ENCODE measurements around the gene OPN3. TPM values are rescaled to one million over a fixed set of nuclear protein-coding genes. Genes with fewer than 3 reads are reported as not detected.

OPN3 gene
- total RNA-seq, 1 experiment from 2014 or later, result 22.0 TPM

DNA sequence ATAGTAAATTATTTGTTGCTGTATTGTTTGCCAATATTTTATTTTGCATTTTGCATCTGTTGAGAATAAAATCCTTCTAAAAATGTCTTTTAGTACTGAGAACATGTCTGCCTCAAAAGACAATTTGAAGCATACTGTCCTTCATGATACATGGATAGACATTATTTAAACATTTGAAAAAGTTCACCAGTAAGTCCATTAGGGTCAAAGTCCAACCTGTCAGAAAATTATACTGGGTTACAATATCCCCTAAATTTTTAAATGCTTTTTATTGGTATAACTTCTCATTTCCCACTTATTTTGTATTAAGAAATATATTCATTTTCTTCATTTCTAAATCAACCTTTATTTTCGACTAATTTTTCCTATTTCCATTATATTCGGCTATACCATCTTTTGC, 9.3 kb downstream of the OPN3 start:
- H3K36me3 Mint-ChIP-seq (ENCODE audit: insufficient read depth, unreplicated experiment), result peaks cover 6% of the 10 kb centered on the region
- intact Hi-C loops (cut with micrococcal nuclease; ENCODE audit: unreplicated experiment), result no loop called here
- DNase-seq, result no peak
- no peak overlapping the region for H3K4me3 Mint-ChIP-seq (ENCODE audit: low read depth, unreplicated experiment)
- BruUV-seq (replicated peaks), result no TSS peak
- CTCF ChIA-PET, result no interaction called here
- TF ChIP-seq, protein P1, sequence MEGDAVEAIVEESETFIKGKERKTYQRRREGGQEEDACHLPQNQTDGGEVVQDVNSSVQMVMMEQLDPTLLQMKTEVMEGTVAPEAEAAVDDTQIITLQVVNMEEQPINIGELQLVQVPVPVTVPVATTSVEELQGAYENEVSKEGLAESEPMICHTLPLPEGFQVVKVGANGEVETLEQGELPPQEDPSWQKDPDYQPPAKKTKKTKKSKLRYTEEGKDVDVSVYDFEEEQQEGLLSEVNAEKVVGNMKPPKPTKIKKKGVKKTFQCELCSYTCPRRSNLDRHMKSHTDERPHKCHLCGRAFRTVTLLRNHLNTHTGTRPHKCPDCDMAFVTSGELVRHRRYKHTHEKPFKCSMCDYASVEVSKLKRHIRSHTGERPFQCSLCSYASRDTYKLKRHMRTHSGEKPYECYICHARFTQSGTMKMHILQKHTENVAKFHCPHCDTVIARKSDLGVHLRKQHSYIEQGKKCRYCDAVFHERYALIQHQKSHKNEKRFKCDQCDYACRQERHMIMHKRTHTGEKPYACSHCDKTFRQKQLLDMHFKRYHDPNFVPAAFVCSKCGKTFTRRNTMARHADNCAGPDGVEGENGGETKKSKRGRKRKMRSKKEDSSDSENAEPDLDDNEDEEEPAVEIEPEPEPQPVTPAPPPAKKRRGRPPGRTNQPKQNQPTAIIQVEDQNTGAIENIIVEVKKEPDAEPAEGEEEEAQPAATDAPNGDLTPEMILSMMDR (IDR thresholded peaks at IDR 0.05; ENCODE audit: unreplicated experiment), result no peak
- no peaks in the 10 kb centered on the region for H3K9me3 Mint-ChIP-seq (ENCODE audit: low read depth, unreplicated experiment)
- no peaks in the 10 kb centered on the region for H3K27me3 Mint-ChIP-seq (ENCODE audit: unreplicated experiment)
- peaks cover 11% of the 10 kb centered on the region for H3K4me1 Mint-ChIP-seq (ENCODE audit: low read depth, unreplicated experiment)
- H3K27ac Mint-ChIP-seq (ENCODE audit: unreplicated experiment), result no peak overlapping the region

GRCh38 chr1:241630476-241630875, 9.7 kb downstream of the OPN3 start:
- Mint-ChIP-seq H3K9me3 (ENCODE audit: low read depth, unreplicated experiment) (no peaks in the 10 kb centered on the region), H3K27me3 (ENCODE audit: unreplicated experiment) (no peaks in the 10 kb centered on the region), H3K4me1 (ENCODE audit: low read depth, unreplicated experiment) (peaks cover 14% of the 10 kb centered on the region), H3K36me3 (ENCODE audit: insufficient read depth, unreplicated experiment) (peaks cover 6% of the 10 kb centered on the region), H3K4me3 (ENCODE audit: low read depth, unreplicated experiment) (no peak overlapping the region), H3K27ac (ENCODE audit: unreplicated experiment) (no peak overlapping the region)
- no peak for DNase-seq
- TF ChIP-seq, protein P1 (IDR thresholded peaks at IDR 0.05; ENCODE audit: unreplicated experiment), result no peak
- intact Hi-C loops (cut with micrococcal nuclease; ENCODE audit: unreplicated experiment), result no loop called here
- CTCF ChIA-PET, result interaction anchor here (1.5 kb wide), 1 partner anchor 19 kb away, joined by 3 read pairs; no protein-coding TSS in a partner anchor
- BruUV-seq (replicated peaks), result no TSS peak

DNA sequence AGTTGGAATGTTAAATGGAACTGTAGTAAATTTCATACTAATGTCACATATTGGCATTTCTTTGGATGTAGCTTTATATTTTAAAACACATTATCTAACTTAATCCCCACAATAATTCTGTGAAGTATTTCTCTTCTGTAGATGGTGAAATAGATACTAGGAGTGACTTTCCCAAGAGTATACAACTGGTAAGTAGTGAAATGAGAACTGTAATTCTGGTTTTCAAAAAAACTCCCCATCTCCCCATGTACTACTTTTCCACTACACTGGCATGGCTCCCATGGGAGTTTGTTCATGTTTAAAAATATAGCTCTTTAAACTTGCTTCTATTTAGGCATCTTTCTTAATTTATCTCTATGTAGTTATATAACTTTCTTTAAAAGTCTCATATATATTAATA, 10.2 kb downstream of the OPN3 start:
- Mint-ChIP-seq H3K27ac (ENCODE audit: unreplicated experiment) (no peak overlapping the region), H3K27me3 (ENCODE audit: unreplicated experiment) (no peaks in the 10 kb centered on the region), H3K36me3 (ENCODE audit: insufficient read depth, unreplicated experiment) (peaks cover 3% of the 10 kb centered on the region), H3K4me3 (ENCODE audit: low read depth, unreplicated experiment) (no peak overlapping the region), H3K4me1 (ENCODE audit: low read depth, unreplicated experiment) (peaks cover 19% of the 10 kb centered on the region), H3K9me3 (ENCODE audit: low read depth, unreplicated experiment) (no peaks in the 10 kb centered on the region)
- TF ChIP-seq, protein P1 (IDR thresholded peaks at IDR 0.05; ENCODE audit: unreplicated experiment), result no peak
- intact Hi-C loops (cut with micrococcal nuclease; ENCODE audit: unreplicated experiment), result no loop called here
- no TSS peak for BruUV-seq (replicated peaks)
- DNase-seq, result no peak
- CTCF ChIA-PET, result interaction anchor here (1.5 kb wide), 1 partner anchor 19 kb away, joined by 3 read pairs; no protein-coding TSS in a partner anchor

DNA sequence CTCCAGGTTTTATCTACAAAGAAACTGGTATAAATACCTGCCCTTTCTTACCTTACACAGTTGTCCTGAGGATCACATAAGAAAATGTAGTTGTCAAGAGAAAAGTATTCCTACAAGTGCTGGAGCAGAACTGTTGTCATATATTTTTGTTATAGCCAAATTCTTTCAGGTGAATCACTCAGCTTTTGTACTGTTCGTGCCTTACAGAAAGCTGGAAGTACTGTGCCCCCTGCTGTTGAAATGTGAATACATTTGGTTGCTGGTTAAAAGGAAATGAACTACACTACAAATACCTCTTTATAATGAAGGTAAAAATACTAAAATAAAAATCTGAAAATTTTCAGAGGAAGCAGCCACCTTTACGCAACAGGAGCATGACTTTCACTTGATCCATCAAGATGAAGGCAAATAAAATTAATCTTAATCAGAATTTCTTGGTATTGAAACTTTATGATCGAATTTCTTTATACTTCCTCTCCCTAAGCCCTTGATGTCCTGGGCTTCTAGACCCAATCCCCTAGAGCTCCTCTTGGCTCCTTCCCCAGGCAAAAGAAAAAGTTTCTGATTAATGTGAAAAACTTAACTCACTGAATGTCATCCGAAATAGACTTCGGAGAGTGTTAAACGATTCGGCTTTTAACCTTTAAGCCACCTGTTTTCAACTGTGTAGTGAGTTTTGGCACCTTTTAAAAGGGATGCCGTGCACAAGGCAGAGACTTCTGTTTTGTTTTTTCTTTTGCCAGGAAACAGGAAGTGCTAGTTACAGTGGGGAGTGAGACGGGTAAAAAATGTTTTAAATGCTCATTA, 12.5 kb downstream of the OPN3 start:
- TF ChIP-seq, protein P1 (IDR thresholded peaks at IDR 0.05; ENCODE audit: unreplicated experiment), result peak; percentile 75
- H3K36me3 Mint-ChIP-seq (ENCODE audit: insufficient read depth, unreplicated experiment), result no peaks in the 10 kb centered on the region
- H3K9me3 Mint-ChIP-seq (ENCODE audit: low read depth, unreplicated experiment), result no peaks in the 10 kb centered on the region
- CTCF ChIA-PET, result interaction anchor here (0.7 to 4.3 kb wide), 4 partner anchors 12 to 109 kb away, joined by 3 to 29 read pairs (median 5); partner anchors contain the start of gene FH
- peaks cover 37% of the 10 kb centered on the region for H3K4me1 Mint-ChIP-seq (ENCODE audit: low read depth, unreplicated experiment)
- no peak overlapping the region for H3K4me3 Mint-ChIP-seq (ENCODE audit: low read depth, unreplicated experiment)
- no TSS peak for BruUV-seq (replicated peaks)
- DNase-seq, result peak; percentile 67
- intact Hi-C loops (cut with micrococcal nuclease; ENCODE audit: unreplicated experiment), result loop anchor here (1.0 to 5.0 kb wide), 4 partner anchors 12 to 210 kb away; no protein-coding TSS in a partner anchor
- no peaks in the 10 kb centered on the region for H3K27me3 Mint-ChIP-seq (ENCODE audit: unreplicated experiment)
- H3K27ac Mint-ChIP-seq (ENCODE audit: unreplicated experiment), result no peak overlapping the region
